ENCODE measurements around the gene FN1. TPM values are rescaled to one million over a fixed set of nuclear protein-coding genes. Genes with fewer than 3 reads are reported as not detected.
"Not testable (repeated sequence)": the region's sequence is repeated elsewhere in the genome, so short reads cannot be mapped to it uniquely, and the experiment has no call there.

FN1 gene
- total RNA-seq, 1 experiment from 2014 or later, result 1,570 TPM

DNA sequence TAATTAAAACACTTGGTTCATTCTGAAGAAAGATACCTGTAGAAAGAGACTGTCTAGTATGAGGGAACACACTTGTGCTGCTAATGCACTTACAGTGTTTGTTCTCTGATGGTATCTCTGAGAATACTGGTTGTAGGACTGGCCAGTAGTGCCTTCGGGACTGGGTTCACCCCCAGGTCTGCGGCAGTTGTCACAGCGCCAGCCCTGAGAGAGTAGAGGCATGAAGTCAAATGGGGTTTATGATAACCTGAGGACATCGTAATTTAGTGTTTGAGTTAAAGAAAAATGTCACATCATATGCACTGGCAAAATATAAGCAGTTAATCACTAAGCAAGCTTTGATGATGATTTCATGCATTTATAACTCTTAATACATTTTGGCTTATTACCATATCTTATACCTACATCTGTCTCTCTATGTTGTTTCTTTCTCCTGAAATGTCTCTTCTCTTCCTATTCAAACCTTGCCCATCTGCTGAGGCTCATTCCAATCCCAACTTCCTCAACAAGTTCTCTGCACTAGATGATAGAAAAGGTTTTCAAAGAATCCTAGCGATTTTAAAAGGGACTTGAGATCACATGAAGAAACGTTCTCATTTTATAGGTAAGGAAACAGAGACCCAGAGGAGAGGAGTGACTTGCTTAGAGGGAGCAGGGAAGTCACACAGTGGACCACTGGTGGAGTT, 73.8 kb downstream of the FN1 start:
- ChIA-PET POLR2A (ENCODE audit: low non-redundant PET) (no interaction called here), CTCF (no interaction called here)
- Histone ChIP-seq H3K9me3 (ENCODE audit: low read depth, low read length, poor library complexity, severe bottlenecking) (no peaks in the 10 kb centered on the region), H3K27ac (ENCODE audit: low read depth, low read length, poor library complexity, severe bottlenecking) (no peak overlapping the region), H3K27me3 (replicated peaks; ENCODE audit: insufficient read depth, low read depth, low read length, poor library complexity) (no peaks in the 10 kb centered on the region), H3K4me1 (ENCODE audit: insufficient read depth, low read length, poor library complexity, severe bottlenecking) (peaks cover 9% of the 10 kb centered on the region), H3K36me3 (ENCODE audit: insufficient read depth, low read length, poor library complexity, severe bottlenecking) (peaks cover 72% of the 10 kb centered on the region), H3K4me3 (ENCODE audit: low read depth, low read length, poor library complexity, severe bottlenecking) (no peak overlapping the region)
- BruUV-seq (replicated peaks), result no TSS peak
- intact Hi-C loops (cut with micrococcal nuclease; ENCODE audit: unreplicated experiment), result no loop called here
- no peak for DNase-seq (ENCODE audit: low spot score)
- no peak for TF ChIP-seq EZH2 (IDR thresholded peaks at IDR 0.05; ENCODE audit: borderline replicate concordance, low read depth, low read length, poor library complexity, severe bottlenecking)
- TF ChIP-seq, protein P1, sequence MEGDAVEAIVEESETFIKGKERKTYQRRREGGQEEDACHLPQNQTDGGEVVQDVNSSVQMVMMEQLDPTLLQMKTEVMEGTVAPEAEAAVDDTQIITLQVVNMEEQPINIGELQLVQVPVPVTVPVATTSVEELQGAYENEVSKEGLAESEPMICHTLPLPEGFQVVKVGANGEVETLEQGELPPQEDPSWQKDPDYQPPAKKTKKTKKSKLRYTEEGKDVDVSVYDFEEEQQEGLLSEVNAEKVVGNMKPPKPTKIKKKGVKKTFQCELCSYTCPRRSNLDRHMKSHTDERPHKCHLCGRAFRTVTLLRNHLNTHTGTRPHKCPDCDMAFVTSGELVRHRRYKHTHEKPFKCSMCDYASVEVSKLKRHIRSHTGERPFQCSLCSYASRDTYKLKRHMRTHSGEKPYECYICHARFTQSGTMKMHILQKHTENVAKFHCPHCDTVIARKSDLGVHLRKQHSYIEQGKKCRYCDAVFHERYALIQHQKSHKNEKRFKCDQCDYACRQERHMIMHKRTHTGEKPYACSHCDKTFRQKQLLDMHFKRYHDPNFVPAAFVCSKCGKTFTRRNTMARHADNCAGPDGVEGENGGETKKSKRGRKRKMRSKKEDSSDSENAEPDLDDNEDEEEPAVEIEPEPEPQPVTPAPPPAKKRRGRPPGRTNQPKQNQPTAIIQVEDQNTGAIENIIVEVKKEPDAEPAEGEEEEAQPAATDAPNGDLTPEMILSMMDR (conservative IDR thresholded peaks at IDR 0.05; ENCODE audit: low read depth, low read length), result no peak

DNA sequence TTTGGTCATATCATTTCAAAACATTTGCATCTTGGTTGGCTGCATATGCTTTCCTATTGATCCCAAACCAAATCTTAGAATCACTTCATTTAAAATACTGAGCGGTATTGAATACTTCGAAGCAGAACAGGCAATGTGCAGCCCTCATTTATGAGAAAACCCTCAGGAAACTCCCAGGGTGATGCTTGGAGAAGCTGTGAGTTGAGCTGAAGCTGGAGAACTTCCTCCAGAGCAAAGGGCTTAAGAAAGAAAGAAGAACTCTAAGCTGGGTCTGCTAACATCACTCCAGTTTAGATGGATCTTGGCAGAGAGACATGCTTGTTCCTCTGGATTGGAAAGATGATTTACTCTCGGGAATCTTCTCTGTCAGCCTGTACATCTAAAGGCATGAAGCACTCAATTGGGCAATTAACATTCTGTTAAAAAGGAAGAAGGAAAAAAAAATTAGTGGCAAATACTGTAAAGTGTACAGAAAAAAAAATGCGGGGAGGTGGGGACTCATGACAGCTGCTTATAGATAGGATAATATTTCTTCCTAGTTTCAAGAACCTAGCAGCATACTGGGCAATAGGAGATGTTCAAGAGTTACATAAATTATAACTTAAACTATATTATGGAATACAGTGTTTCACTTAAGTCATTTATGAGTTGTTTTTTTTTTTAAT, 74.5 kb downstream of the FN1 start:
- TF ChIP-seq EZH2 (IDR thresholded peaks at IDR 0.05; ENCODE audit: borderline replicate concordance, low read depth, low read length, poor library complexity, severe bottlenecking), result no peak
- TF ChIP-seq, protein P1 (conservative IDR thresholded peaks at IDR 0.05; ENCODE audit: low read depth, low read length), result no peak
- Histone ChIP-seq H3K9me3 (ENCODE audit: low read depth, low read length, poor library complexity, severe bottlenecking) (no peaks in the 10 kb centered on the region), H3K27ac (ENCODE audit: low read depth, low read length, poor library complexity, severe bottlenecking) (no peak overlapping the region), H3K4me1 (ENCODE audit: insufficient read depth, low read length, poor library complexity, severe bottlenecking) (peaks cover 9% of the 10 kb centered on the region), H3K36me3 (ENCODE audit: insufficient read depth, low read length, poor library complexity, severe bottlenecking) (peaks cover 65% of the 10 kb centered on the region), H3K4me3 (ENCODE audit: low read depth, low read length, poor library complexity, severe bottlenecking) (no peak overlapping the region), H3K27me3 (replicated peaks; ENCODE audit: insufficient read depth, low read depth, low read length, poor library complexity) (no peaks in the 10 kb centered on the region)
- intact Hi-C loops (cut with micrococcal nuclease; ENCODE audit: unreplicated experiment), result no loop called here
- BruUV-seq (replicated peaks), result TSS peak; percentile 98
- CTCF ChIA-PET, result no interaction called here
- POLR2A ChIA-PET (ENCODE audit: low non-redundant PET), result no interaction called here
- no peak for DNase-seq (ENCODE audit: low spot score)

DNA sequence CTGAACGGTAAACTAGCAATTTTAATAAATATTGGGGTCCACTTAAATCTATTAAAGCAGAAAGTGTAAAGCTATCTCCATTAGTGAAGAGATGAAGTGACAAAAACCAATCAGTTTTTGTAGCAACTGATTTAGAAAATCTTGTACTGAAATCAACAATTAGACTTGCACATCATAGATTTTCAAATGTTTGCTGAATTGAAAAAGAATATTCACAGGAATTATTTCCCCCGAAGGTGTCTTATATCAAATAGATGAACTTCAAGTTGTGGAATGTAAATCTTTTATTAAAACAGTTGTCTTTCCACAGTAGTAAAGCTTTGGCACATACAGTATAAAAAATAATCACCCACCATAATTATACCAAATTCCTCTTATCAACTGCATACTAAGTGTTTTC, 75.3 kb downstream of the FN1 start:
- Histone ChIP-seq H3K9me3 (ENCODE audit: low read depth, low read length, poor library complexity, severe bottlenecking) (no peaks in the 10 kb centered on the region), H3K27ac (ENCODE audit: low read depth, low read length, poor library complexity, severe bottlenecking) (no peak overlapping the region), H3K36me3 (ENCODE audit: insufficient read depth, low read length, poor library complexity, severe bottlenecking) (peaks cover 58% of the 10 kb centered on the region), H3K27me3 (replicated peaks; ENCODE audit: insufficient read depth, low read depth, low read length, poor library complexity) (no peaks in the 10 kb centered on the region), H3K4me3 (ENCODE audit: low read depth, low read length, poor library complexity, severe bottlenecking) (no peak overlapping the region), H3K4me1 (ENCODE audit: insufficient read depth, low read length, poor library complexity, severe bottlenecking) (peaks cover 9% of the 10 kb centered on the region)
- intact Hi-C loops (cut with micrococcal nuclease; ENCODE audit: unreplicated experiment), result no loop called here
- TF ChIP-seq, protein P1 (conservative IDR thresholded peaks at IDR 0.05; ENCODE audit: low read depth, low read length), result no peak
- TF ChIP-seq EZH2 (IDR thresholded peaks at IDR 0.05; ENCODE audit: borderline replicate concordance, low read depth, low read length, poor library complexity, severe bottlenecking), result no peak
- no peak for DNase-seq (ENCODE audit: low spot score)
- BruUV-seq (replicated peaks), result no TSS peak
- ChIA-PET POLR2A (ENCODE audit: low non-redundant PET) (no interaction called here), CTCF (no interaction called here)

DNA sequence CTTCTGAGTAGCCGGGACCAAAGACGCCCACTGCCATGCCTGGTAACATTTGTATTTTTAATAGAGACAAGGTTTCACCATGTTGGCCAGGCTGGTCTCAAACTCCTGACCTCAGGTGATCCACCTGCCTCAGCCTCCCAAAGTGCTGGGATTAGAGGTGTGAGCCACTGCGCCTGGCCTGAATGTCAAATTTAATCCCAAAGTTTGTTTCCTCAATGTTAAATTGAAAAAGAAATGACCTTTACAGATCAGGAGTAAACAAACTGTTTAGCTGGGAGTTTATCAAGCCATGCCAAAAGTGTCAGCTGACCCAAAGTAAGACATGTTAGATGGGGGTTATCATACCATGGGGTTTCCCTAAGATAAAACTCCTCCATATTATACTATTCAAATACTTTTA, 75.8 kb downstream of the FN1 start:
- peaks cover 53% of the 10 kb centered on the region for H3K36me3 ChIP-seq (ENCODE audit: insufficient read depth, low read length, poor library complexity, severe bottlenecking)
- intact Hi-C loops (cut with micrococcal nuclease; ENCODE audit: unreplicated experiment); H3K27ac ChIP-seq (ENCODE audit: low read depth, low read length, poor library complexity, severe bottlenecking); H3K27me3 ChIP-seq (replicated peaks; ENCODE audit: insufficient read depth, low read depth, low read length, poor library complexity); POLR2A ChIA-PET (ENCODE audit: low non-redundant PET); H3K4me3 ChIP-seq (ENCODE audit: low read depth, low read length, poor library complexity, severe bottlenecking); H3K4me1 ChIP-seq (ENCODE audit: insufficient read depth, low read length, poor library complexity, severe bottlenecking); DNase-seq (ENCODE audit: low spot score); CTCF ChIA-PET; H3K9me3 ChIP-seq (ENCODE audit: low read depth, low read length, poor library complexity, severe bottlenecking); BruUV-seq (replicated peaks): not testable (repeated sequence)
